GM23338 (cell line): ENCODE measurements around the gene FOXP1. TPM values are rescaled to one million over a fixed set of nuclear protein-coding genes. Genes with fewer than 3 reads are reported as not detected.

ENCODE experiments used
- ATAC-seq: fragments of 200-7000 bp; cut with Tn5 transposase; 3 replicates; pipeline ENCODE4 v1.9.1; 2020
- DNase-seq: peaks from one replicate; pipeline ENCODE4 v3.0.0-alpha.2; 2015; ENCODE audit warnings: low spot score
- H2AFZ ChIP-seq: fragments of 200-600 bp; sonication (generic); 2 replicates; pipeline ENCODE4 v1.8.0; 2016; ENCODE audit warnings: antibody characterized with exemption, mild to moderate bottlenecking, moderate library complexity
- H3F3A ChIP-seq: fragments of 200-600 bp; sonication (generic); replicated peaks from 2 replicates; pipeline ENCODE4 v1.8.0; 2017; ENCODE audit warnings: antibody characterized with exemption, mixed run types, low read depth
- H3K27ac ChIP-seq: fragments of 200-600 bp; sonication (generic); 2 replicates; pipeline ENCODE4 v1.6.1; 2016; ENCODE audit warnings: low read depth
- H3K27me3 ChIP-seq: fragments of 200-600 bp; sonication (generic); 2 replicates; pipeline ENCODE4 v1.8.0; 2016; ENCODE audit warnings: mild to moderate bottlenecking, mixed run types, moderate library complexity; ENCODE audit not compliant: insufficient read depth
- H3K36me3 ChIP-seq: fragments of 200-600 bp; sonication (generic); 2 replicates; pipeline ENCODE4 v1.8.0; 2016; ENCODE audit warnings: mild to moderate bottlenecking; ENCODE audit not compliant: insufficient read depth
- H3K4me1 ChIP-seq: fragments of 200-600 bp; sonication (generic); 2 replicates; pipeline ENCODE4 v1.8.0; 2016; ENCODE audit warnings: mild to moderate bottlenecking, moderate library complexity; ENCODE audit not compliant: insufficient read depth
- H3K4me2 ChIP-seq: fragments of 200-600 bp; sonication (generic); 2 replicates; pipeline ENCODE4 v1.7.1; 2017; ENCODE audit warnings: mixed run types
- H3K4me3 ChIP-seq: fragments of 200-600 bp; sonication (generic); 2 replicates; pipeline ENCODE4 v1.6.1; 2016; ENCODE audit warnings: mixed run types
- H3K79me2 ChIP-seq: fragments of 200-600 bp; sonication (generic); replicated peaks from 2 replicates; pipeline ENCODE4 v1.8.0; 2017; ENCODE audit warnings: mild to moderate bottlenecking; ENCODE audit not compliant: insufficient read depth
- H3K9me2 ChIP-seq: fragments of 200-600 bp; sonication (generic); 2 replicates; pipeline ENCODE4 v1.8.0; 2017; ENCODE audit not compliant: insufficient read depth
- H4K20me1 ChIP-seq: fragments of 200-600 bp; sonication (generic); replicated peaks from 2 replicates; pipeline ENCODE4 v1.8.0; 2017; ENCODE audit warnings: mild to moderate bottlenecking; ENCODE audit not compliant: insufficient read depth
- H3K27ac Mint-ChIP-seq: 2 replicates; pipeline ENCODE4 v1.8.0; 2020; ENCODE audit warnings: inconsistent platforms, mild to moderate bottlenecking, moderate library complexity, mixed read lengths
- H3K27me3 Mint-ChIP-seq: 3 replicates; pipeline ENCODE4 v1.8.0; 2022; ENCODE audit warnings: low read depth, mild to moderate bottlenecking, moderate library complexity, mixed read lengths, inconsistent platforms; ENCODE audit not compliant: insufficient read depth, poor library complexity
- H3K36me3 Mint-ChIP-seq: 3 replicates; pipeline ENCODE4 v1.8.0; 2021; ENCODE audit warnings: low read depth, mild to moderate bottlenecking, inconsistent platforms, moderate library complexity, mixed read lengths
- H3K4me1 Mint-ChIP-seq: 3 replicates; pipeline ENCODE4 v1.8.0; 2020; ENCODE audit warnings: mild to moderate bottlenecking, inconsistent platforms, mixed read lengths
- H3K4me3 Mint-ChIP-seq: 3 replicates; pipeline ENCODE4 v1.8.0; 2021; ENCODE audit warnings: moderate library complexity, mild to moderate bottlenecking, inconsistent platforms, mixed read lengths
- H3K9me3 Mint-ChIP-seq: 3 replicates; pipeline ENCODE4 v1.8.0; 2020; ENCODE audit warnings: moderate library complexity, mild to moderate bottlenecking, inconsistent platforms, mixed read lengths
- ETS1 ChIP-seq: IDR thresholded peaks from 2 replicates; pipeline ENCODE4 v1.6.1; 2016; ENCODE audit warnings: antibody characterized with exemption
- EZH2 ChIP-seq: fragments of 200-600 bp; sonication (generic); IDR thresholded peaks from one replicate; pipeline ENCODE4 v1.8.0; 2017; ENCODE audit warnings: antibody characterized with exemption, mild to moderate bottlenecking, low read depth; ENCODE audit not compliant: unreplicated experiment
- EZH2phosphoT487 ChIP-seq: fragments of 200-600 bp; sonication (generic); IDR thresholded peaks from one replicate; pipeline ENCODE4 v1.8.1; 2018; ENCODE audit warnings: antibody characterized with exemption; ENCODE audit not compliant: unreplicated experiment
- JUNB ChIP-seq: IDR thresholded peaks from one replicate; pipeline ENCODE4 v1.6.1; 2016; ENCODE audit warnings: antibody characterized with exemption; ENCODE audit not compliant: unreplicated experiment
- NANOG ChIP-seq: IDR thresholded peaks from 2 replicates; pipeline ENCODE4 v1.6.1; 2016; ENCODE audit warnings: antibody characterized with exemption, borderline replicate concordance
- POLR2AphosphoS5 ChIP-seq: IDR thresholded peaks from 2 replicates; pipeline ENCODE4 v1.6.1; 2016; ENCODE audit warnings: antibody characterized with exemption, low read depth
- STAT1 ChIP-seq: IDR thresholded peaks from one replicate; pipeline ENCODE4 v1.6.1; 2016; ENCODE audit warnings: antibody characterized with exemption; ENCODE audit not compliant: unreplicated experiment
- ZNF114 ChIP-seq: fragments of 250-450 bp; sonication (Bioruptor Pico); IDR thresholded peaks from 2 replicates; pipeline ENCODE4 v1.5.0; 2020; ENCODE audit warnings: mild to moderate bottlenecking, moderate library complexity
- polyA plus RNA-seq: library from polyadenylated mRNA; unstranded; fragments of >200 nt; fragmentation: Nextera tagmentation; extraction: Ambion mirVana; gene quantifications from 2 replicates; pipeline ENCODE4 v1.2.1, GENCODE V29; 2016
- total RNA-seq: library from RNA; depleted of rRNA; stranded (reverse); fragments of >200 nt; shearing (Covaris generic); gene quantifications from 2 replicates; pipeline ENCODE4 v1.2.3, GENCODE V29; 2014
- TF ChIP-seq, protein P1 (sequence below): IDR thresholded peaks from one replicate; pipeline ENCODE4 v1.6.1; 2018; ENCODE audit warnings: antibody characterized with exemption; ENCODE audit not compliant: unreplicated experiment
- TF ChIP-seq, protein P2 (sequence below): fragments of 250-450 bp; sonication (Bioruptor Pico); IDR thresholded peaks from 2 replicates; pipeline ENCODE4 v1.5.0; 2020; ENCODE audit warnings: mild to moderate bottlenecking, moderate library complexity

FOXP1 gene
- total and polyA plus RNA-seq, 2 experiments from 2014 or later, result 32.9 to 35.5 TPM

GRCh38 chr3:71586810-71587242 is 3.3 kb upstream of the FOXP1 start:
- no peak overlapping the region for H2AFZ ChIP-seq
- H4K20me1 ChIP-seq, result no peaks in the 10 kb centered on the region
- H3K4me1 ChIP-seq, result peaks cover 11% of the 10 kb centered on the region
- H3K27me3 Mint-ChIP-seq, result peaks cover 14% of the 10 kb centered on the region
- TF ChIP-seq STAT1 (no peak), ETS1 (no peak), NANOG (no peak), ZNF114 (CRISPR knock-in tag) (no peak), EZH2 (no peak), EZH2phosphoT487 (no peak), JUNB (no peak), POLR2AphosphoS5 (no peak)
- TF ChIP-seq, protein P1, sequence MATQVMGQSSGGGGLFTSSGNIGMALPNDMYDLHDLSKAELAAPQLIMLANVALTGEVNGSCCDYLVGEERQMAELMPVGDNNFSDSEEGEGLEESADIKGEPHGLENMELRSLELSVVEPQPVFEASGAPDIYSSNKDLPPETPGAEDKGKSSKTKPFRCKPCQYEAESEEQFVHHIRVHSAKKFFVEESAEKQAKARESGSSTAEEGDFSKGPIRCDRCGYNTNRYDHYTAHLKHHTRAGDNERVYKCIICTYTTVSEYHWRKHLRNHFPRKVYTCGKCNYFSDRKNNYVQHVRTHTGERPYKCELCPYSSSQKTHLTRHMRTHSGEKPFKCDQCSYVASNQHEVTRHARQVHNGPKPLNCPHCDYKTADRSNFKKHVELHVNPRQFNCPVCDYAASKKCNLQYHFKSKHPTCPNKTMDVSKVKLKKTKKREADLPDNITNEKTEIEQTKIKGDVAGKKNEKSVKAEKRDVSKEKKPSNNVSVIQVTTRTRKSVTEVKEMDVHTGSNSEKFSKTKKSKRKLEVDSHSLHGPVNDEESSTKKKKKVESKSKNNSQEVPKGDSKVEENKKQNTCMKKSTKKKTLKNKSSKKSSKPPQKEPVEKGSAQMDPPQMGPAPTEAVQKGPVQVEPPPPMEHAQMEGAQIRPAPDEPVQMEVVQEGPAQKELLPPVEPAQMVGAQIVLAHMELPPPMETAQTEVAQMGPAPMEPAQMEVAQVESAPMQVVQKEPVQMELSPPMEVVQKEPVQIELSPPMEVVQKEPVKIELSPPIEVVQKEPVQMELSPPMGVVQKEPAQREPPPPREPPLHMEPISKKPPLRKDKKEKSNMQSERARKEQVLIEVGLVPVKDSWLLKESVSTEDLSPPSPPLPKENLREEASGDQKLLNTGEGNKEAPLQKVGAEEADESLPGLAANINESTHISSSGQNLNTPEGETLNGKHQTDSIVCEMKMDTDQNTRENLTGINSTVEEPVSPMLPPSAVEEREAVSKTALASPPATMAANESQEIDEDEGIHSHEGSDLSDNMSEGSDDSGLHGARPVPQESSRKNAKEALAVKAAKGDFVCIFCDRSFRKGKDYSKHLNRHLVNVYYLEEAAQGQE, result no peak
- TF ChIP-seq, protein P2, sequence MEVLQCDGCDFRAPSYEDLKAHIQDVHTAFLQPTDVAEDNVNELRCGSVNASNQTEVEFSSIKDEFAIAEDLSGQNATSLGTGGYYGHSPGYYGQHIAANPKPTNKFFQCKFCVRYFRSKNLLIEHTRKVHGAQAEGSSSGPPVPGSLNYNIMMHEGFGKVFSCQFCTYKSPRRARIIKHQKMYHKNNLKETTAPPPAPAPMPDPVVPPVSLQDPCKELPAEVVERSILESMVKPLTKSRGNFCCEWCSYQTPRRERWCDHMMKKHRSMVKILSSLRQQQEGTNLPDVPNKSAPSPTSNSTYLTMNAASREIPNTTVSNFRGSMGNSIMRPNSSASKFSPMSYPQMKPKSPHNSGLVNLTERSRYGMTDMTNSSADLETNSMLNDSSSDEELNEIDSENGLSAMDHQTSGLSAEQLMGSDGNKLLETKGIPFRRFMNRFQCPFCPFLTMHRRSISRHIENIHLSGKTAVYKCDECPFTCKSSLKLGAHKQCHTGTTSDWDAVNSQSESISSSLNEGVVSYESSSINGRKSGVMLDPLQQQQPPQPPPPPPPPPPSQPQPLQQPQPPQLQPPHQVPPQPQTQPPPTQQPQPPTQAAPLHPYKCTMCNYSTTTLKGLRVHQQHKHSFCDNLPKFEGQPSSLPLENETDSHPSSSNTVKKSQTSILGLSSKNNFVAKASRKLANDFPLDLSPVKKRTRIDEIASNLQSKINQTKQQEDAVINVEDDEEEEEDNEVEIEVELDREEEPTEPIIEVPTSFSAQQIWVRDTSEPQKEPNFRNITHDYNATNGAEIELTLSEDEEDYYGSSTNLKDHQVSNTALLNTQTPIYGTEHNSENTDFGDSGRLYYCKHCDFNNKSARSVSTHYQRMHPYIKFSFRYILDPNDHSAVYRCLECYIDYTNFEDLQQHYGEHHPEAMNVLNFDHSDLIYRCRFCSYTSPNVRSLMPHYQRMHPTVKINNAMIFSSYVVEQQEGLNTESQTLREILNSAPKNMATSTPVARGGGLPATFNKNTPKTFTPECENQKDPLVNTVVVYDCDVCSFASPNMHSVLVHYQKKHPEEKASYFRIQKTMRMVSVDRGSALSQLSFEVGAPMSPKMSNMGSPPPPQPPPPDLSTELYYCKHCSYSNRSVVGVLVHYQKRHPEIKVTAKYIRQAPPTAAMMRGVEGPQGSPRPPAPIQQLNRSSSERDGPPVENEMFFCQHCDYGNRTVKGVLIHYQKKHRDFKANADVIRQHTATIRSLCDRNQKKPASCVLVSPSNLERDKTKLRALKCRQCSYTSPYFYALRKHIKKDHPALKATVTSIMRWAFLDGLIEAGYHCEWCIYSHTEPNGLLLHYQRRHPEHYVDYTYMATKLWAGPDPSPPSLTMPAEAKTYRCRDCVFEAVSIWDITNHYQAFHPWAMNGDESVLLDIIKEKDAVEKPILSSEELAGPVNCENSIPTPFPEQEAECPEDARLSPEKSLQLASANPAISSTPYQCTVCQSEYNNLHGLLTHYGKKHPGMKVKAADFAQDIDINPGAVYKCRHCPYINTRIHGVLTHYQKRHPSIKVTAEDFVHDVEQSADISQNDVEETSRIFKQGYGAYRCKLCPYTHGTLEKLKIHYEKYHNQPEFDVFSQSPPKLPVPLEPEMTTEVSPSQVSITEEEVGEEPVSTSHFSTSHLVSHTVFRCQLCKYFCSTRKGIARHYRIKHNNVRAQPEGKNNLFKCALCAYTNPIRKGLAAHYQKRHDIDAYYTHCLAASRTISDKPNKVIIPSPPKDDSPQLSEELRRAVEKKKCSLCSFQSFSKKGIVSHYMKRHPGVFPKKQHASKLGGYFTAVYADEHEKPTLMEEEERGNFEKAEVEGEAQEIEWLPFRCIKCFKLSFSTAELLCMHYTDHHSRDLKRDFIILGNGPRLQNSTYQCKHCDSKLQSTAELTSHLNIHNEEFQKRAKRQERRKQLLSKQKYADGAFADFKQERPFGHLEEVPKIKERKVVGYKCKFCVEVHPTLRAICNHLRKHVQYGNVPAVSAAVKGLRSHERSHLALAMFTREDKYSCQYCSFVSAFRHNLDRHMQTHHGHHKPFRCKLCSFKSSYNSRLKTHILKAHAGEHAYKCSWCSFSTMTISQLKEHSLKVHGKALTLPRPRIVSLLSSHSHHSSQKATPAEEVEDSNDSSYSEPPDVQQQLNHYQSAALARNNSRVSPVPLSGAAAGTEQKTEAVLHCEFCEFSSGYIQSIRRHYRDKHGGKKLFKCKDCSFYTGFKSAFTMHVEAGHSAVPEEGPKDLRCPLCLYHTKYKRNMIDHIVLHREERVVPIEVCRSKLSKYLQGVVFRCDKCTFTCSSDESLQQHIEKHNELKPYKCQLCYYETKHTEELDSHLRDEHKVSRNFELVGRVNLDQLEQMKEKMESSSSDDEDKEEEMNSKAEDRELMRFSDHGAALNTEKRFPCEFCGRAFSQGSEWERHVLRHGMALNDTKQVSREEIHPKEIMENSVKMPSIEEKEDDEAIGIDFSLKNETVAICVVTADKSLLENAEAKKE (CRISPR knock-in tag), result no peak
- no peak overlapping the region for H3K27ac Mint-ChIP-seq
- no peaks in the 10 kb centered on the region for H3K36me3 ChIP-seq
- no peaks in the 10 kb centered on the region; the same call in 1 of the 2 replicates for H3F3A ChIP-seq
- no peaks in the 10 kb centered on the region for H3K9me2 ChIP-seq
- H3K4me3 Mint-ChIP-seq, result no peak overlapping the region
- H3K36me3 Mint-ChIP-seq, result peaks cover 6% of the 10 kb centered on the region
- no peak for DNase-seq
- H3K27me3 ChIP-seq, result peaks cover 8% of the 10 kb centered on the region
- no peaks in the 10 kb centered on the region for H3K79me2 ChIP-seq
- ATAC-seq, result no peak
- H3K27ac ChIP-seq, result no peak overlapping the region
- H3K9me3 Mint-ChIP-seq, result peaks cover 17% of the 10 kb centered on the region
- H3K4me2 ChIP-seq, result no peak overlapping the region
- H3K4me1 Mint-ChIP-seq, result peaks cover 8% of the 10 kb centered on the region
- H3K4me3 ChIP-seq, result no peak overlapping the region
